Measurements from ENCODE around the gene VARS1. TPM values are rescaled to one million over a fixed set of nuclear protein-coding genes. Genes with fewer than 3 reads are reported as not detected.

Gene VARS1
- total RNA-seq, 2 donors from 2014 or later: 38.5 to 49.9 TPM

GRCh38 chr6:31837369-31838113 is 42.0 kb upstream of the VARS1 start:
- intact Hi-C loops (cut with DNase I): no loop called here
- TF ChIP-seq POLR2A (IDR thresholded peaks at IDR 0.05) (no peak), CTCF (IDR thresholded peaks at IDR 0.05) (no peak), POLR2AphosphoS5 (IDR thresholded peaks at IDR 0.05) (no peak)
- WGBS: 6% methylated on average over 1 of the region's 1 CpG
- Histone ChIP-seq H3K36me3 (peaks cover 0 to 3% of the 10 kb centered on the region in 2 donors), H3K4me3 (peak overlapping the region in 1 of 2 donors; percentile 80), H3K27me3 (replicated peaks; ENCODE audit: insufficient read depth) (no peaks in the 10 kb centered on the region), H3K27ac (peak overlapping the region; percentile 97), H3K9me3 (no peaks in the 10 kb centered on the region), H3K4me1 (replicated peaks) (peaks cover 14% of the 10 kb centered on the region)
- DNase-seq (ENCODE audit: low spot score): no peak

- H3K27me3 ChIP-seq (replicated peaks; ENCODE audit: insufficient read depth): no peaks in the 10 kb centered on the region
- 18% methylated on average over 12 of the region's 12 CpGs for WGBS
- no peaks in the 10 kb centered on the region for H3K9me3 ChIP-seq
- intact Hi-C loops (cut with DNase I): no loop called here
- DNase-seq (ENCODE audit: low spot score): no peak
- peaks cover 0 to 3% of the 10 kb centered on the region in 2 donors for H3K36me3 ChIP-seq
- H3K4me1 ChIP-seq (replicated peaks): peaks cover 15% of the 10 kb centered on the region
- H3K4me3 ChIP-seq: peak overlapping the region; percentile 70 to 80
- no peak for TF ChIP-seq POLR2A (IDR thresholded peaks at IDR 0.05)
- peak in 1 of 4 experiments; percentile 19 for TF ChIP-seq CTCF (IDR thresholded peaks at IDR 0.05)
- H3K27ac ChIP-seq: peak overlapping the region; percentile 97
These were observed 41.2 kb upstream of the VARS1 start for GRCh38 chr6:31836474-31837368.

- intact Hi-C loops (cut with DNase I): no loop called here
- WGBS: 14% methylated on average over 14 of the region's 14 CpGs
- TF ChIP-seq POLR2AphosphoS5 (IDR thresholded peaks at IDR 0.05) (no peak), POLR2A (IDR thresholded peaks at IDR 0.05) (no peak), CTCF (IDR thresholded peaks at IDR 0.05) (no peak)
- no peaks in the 10 kb centered on the region for H3K27me3 ChIP-seq (replicated peaks; ENCODE audit: insufficient read depth)
- peak overlapping the region; percentile 97 for H3K27ac ChIP-seq
- no peaks in the 10 kb centered on the region for H3K9me3 ChIP-seq
- peaks cover 0 to 3% of the 10 kb centered on the region in 2 donors for H3K36me3 ChIP-seq
- H3K4me3 ChIP-seq: peak overlapping the region; percentile 70 to 80
- DNase-seq (ENCODE audit: low spot score): no peak
- H3K4me1 ChIP-seq (replicated peaks): peaks cover 19% of the 10 kb centered on the region
These were observed 40.5 kb upstream of the VARS1 start for GRCh38 chr6:31836047-31836473.

- no peaks in the 10 kb centered on the region for H3K27me3 ChIP-seq (replicated peaks; ENCODE audit: insufficient read depth)
- H3K9me3 ChIP-seq: no peaks in the 10 kb centered on the region
- TF ChIP-seq POLR2A (IDR thresholded peaks at IDR 0.05): peak; percentile 65
- TF ChIP-seq POLR2AphosphoS5 (IDR thresholded peaks at IDR 0.05): peak; percentile 83
- TF ChIP-seq CTCF (IDR thresholded peaks at IDR 0.05): no peak
- H3K27ac ChIP-seq: peak overlapping the region; percentile 97
- intact Hi-C loops (cut with DNase I): loop anchor here (5.0 kb wide), 1 partner anchor 152 kb away; the partner anchor contains the start of gene LY6G5C
- peaks cover 0 to 3% of the 10 kb centered on the region in 2 donors for H3K36me3 ChIP-seq
- peaks cover 19% of the 10 kb centered on the region for H3K4me1 ChIP-seq (replicated peaks)
- WGBS: under 1% methylated on average over 59 of the region's 59 CpGs
- DNase-seq (ENCODE audit: low spot score): peak; percentile 81
- peak overlapping the region; percentile 70 to 80 for H3K4me3 ChIP-seq
These were observed 39.1 kb upstream of the VARS1 start for GRCh38 chr6:31834367-31835250.

All from prostate gland (tissue), 2 donors.